Stimulated activated CD8-positive, alpha-beta memory T cell treated with anti-CD3 and anti-CD28 coated beads, Interleukin-2, amount 100 ng/mL, for 1 hour (primary cell): ENCODE results near the gene FAM210B.
A peak's percentile ranks its signal among the peaks of the same experiment; 100 is the strongest.
"Not testable (repeated sequence)": the region's sequence is repeated elsewhere in the genome, so short reads cannot be mapped to it uniquely, and the experiment has no call there.

Experiments
- DNase-seq, 2 donors: peaks; one replicate each; pipeline ENCODE4 v3.0.0-alpha.2; 2020; ENCODE audit warnings: low read depth in 2 of 2

Gene FAM210B

GRCh38 chr20:56392881-56393482 lies 34.2 kb downstream of the FAM210B start:
- no peak for DNase-seq

- DNase-seq, result no peak
These were observed 34.9 kb downstream of the FAM210B start for GRCh38 chr20:56393653-56394052.

GRCh38 chr20:56395166-56395565 lies 36.4 kb downstream of the FAM210B start:
- DNase-seq, result no peak

DNA sequence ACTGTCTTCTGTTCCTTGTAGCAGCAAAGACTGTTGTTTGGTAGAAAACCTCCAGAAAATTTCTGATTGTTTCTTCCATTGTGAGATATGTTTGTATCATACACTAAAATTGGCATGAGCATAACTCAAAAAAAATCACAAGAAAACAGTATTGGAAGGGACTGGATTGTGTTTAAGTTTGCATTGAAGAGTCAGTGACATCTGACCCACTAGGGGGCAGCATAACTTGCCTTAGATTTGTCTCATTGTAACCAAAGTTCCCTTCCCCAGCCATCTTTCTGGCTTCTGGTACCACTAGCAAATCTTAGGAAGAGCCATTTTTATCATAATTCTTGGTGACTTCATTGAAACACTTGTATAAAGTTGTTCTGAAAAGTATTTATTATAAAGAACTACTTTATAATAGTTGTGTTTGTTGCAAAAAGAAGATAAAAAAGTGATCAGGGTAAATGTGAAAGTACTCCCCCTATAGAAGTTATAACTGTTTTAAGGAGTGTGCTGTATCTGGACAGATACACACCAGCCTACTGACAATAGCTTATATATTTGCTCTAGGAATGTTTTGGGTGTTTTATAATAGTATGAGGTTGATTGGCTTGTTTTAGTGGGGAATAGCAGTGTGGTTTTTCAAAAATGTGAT lies 41.3 kb downstream of the FAM210B start:
- peak in 1 of 2 donors; percentile 51 for DNase-seq

GRCh38 chr20:56403465-56403864 lies 44.7 kb downstream of the FAM210B start:
- no peak for DNase-seq

GRCh38 chr20:56405356-56405755 lies 46.6 kb downstream of the FAM210B start:
- DNase-seq, result not testable (repeated sequence)

- no peak for DNase-seq
These were observed 48.1 kb downstream of the FAM210B start for GRCh38 chr20:56406910-56407309.

DNA sequence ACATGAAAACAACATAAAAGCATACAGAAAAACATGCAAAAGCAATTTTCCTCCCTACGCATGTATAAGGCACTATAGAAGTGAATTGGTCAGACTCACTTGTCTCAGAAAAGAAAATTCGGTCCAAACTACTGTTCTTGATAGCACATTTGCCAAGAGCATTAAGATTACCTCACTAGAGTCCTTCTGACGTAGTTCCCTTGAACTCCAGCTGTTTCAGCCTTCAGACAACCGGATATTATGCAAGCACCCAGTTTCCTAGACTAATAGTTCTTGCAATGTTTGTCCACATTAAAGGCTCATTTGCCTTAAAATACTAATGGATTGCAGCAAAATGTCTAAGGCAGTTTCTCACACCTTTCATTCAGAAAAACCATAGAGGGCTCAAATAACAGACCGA lies 50.7 kb downstream of the FAM210B start:
- no peak for DNase-seq

DNA sequence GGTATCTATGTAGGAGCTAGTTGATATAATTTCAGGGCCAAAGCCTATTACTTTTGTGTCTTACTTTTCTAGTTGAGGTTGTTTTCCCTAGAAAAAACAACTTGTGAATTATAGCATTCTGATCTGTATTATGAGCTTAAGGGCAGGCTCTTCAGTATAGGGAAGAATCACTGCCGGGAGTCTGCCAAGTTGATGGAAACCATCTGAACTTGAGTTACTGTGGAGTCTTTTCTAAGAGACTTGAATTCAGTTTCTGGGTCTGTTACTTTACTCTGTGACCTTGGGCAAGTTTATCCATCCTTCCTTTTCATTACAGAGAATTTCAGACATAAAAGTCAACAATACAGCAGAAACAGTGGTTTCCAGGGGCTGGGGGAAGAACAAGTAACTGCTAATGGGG lies 51.2 kb downstream of the FAM210B start:
- no peak for DNase-seq

GRCh38 chr20:56411287-56411686 lies 52.5 kb downstream of the FAM210B start:
- not testable (repeated sequence) for DNase-seq

DNA sequence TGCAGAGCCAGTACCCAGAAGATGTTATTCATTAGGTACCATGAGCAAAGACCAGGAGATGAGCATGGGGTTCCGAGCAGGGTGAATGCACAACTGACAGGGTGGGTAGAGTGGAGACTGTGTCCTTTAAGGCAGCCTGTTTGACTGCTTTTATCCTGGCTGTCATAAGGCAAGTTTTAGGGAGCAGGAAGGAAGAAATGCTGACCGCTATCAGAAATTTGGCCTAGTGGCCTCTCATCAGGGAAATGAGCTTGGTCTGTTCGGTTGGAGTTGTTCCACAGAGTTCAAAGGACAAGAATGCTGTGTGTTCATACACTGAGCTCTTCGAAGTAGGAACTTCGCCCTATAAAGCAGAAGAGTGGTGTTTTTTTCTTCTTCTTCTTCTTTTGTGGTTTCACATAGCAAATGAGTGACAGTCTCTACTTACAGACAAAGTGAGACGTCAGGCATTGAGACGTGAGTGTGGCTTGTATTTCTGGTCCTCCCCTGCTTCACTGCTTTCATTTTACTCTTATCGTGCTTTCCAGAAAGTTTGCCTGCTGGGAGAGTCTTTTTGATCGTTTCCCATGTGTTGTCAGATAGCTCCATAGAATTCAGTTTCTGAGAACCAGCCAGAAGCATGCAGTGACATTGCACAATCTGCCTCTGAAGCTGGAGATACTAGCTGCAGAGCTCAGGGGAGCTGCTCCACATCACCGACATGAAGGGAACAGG lies 53.1 kb downstream of the FAM210B start, which contains the start of gene CASS4:
Gene CASS4 (plus strand): TSS at position 502 of the 714 bp plus-strand sequence. CDS start 199 bp downstream, at position 701.
- no peak for DNase-seq

DNA sequence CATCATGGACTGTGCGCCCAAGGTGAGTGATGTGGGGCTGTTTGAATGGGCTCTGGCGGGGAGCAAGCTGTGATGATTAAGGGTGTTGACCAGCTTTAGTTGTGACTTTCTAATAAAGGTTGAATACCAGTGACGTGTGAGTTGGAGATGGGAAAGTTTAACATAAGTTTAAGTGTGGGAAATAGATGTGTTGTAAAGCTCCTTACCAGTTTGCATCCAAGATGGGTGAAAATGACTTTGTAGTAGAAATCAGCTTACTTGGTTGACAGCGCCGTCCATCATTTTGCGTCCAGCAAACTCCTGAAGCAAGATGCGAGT lies 53.7 kb downstream of the FAM210B start:
- no peak for DNase-seq

- no peak for DNase-seq
These were observed 54.2 kb downstream of the FAM210B start for GRCh38 chr20:56412949-56413348.

DNA sequence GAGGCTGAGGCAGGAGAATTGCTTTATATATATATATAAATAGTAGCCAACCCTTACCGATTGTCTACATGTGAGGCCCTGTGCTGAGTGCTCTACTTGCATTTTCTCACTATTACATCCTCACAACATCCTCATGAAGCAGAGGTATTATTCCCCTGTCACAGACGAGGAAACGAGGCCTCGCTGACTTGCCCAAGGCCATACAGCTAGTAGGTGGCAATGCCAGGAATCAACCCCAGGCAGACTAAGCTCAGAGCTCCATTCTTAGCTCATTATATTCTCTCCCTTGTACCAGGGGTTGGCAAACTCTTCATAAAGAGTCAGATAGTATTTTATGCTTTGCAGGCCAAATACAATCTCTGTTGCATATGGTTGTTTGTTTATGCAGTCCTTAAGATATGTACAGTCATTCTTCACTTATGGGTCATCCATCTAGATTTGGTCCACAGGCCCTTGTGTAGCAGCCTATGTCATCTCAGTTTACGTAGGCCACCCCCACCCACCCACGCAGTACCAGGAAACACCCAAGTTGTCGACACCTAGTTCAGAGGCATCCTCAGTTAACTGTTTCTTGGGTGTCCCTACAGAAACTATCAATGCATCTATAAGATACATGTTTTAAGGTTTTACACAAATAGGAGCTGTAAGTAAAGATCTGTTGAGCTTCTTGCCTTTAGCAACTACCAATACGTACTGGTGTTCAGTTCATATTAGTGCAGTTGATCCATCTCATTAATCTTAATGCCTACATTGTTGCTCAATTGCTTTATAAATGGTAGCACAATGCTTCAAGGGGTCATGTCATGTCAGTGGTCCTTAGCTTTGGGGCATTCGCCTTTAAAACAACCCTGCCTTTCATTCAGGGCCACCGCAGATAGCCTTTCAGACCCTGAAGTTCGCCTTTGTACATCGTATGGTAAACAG lies 56.3 kb downstream of the FAM210B start:
- DNase-seq, result no peak

GRCh38 chr20:56417402-56417801 lies 58.6 kb downstream of the FAM210B start:
- DNase-seq, result no peak

GRCh38 chr20:56417911-56418310 lies 59.1 kb downstream of the FAM210B start:
- no peak for DNase-seq
